GM13977 (cell line): Measurements from ENCODE around the gene ANKRD39.
"Not testable (repeated sequence)": the region's sequence is repeated elsewhere in the genome, so short reads cannot be mapped to it uniquely, and the experiment has no call there.

Experiments
- DNase-seq: peaks from one replicate; pipeline ENCODE4 v3.0.0; 2012; ENCODE audit warnings: low spot score
- in situ Hi-C: fragments of 300-500 bp; cut with MboI; formaldehyde crosslinking; loops from one replicate; pipeline ENCODE4 v1.12.0; 2022; ENCODE audit warnings: low sequenced_read_pairs, low pct_unique_long_range_greater_than_20kb, mixed read lengths, inconsistent platforms; ENCODE audit not compliant: unreplicated experiment
- TF ChIP-seq, protein P1 (sequence below): IDR thresholded peaks from 2 replicates; pipeline ENCODE4 v1.5.1; 2012; ENCODE audit warnings: mild to moderate bottlenecking, control low read depth; ENCODE audit not compliant: insufficient read depth; ENCODE audit errors: extremely low read depth, missing control alignments

The ANKRD39 gene

DNA sequence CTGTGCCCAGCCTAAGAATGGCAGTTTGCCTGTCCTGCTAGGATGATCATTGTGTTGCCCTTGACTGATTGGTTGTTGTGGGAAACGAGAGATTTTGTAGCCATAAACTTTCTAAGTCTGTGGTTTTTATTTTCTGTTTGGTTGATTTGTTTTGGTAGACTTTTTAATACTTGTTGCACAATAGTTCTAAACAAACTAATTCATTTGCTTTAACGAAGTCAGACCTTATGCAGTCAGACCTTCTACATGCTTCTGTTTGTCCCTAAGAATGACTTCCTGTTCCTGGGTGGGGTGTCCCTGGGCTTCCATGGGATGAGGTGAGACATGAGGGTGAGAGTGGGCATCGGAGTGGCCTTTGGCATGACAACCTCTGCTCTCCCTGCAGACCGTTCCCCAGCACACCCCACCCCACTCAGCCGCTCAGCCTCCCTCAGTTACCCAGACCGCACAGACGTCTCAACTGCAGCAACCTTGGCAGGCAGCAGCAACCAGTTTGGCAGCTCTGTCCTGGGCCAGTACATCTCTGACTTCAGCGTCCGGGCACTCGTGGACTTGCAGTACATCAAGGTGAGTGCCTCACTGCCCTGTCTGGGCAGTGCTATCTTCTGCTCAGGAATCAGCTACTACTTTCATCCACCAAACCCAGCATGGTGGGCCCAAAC, 49.5 kb downstream of the ANKRD39 start:
- in situ Hi-C loops, result no loop called here
- no peak for DNase-seq
- TF ChIP-seq, protein P1, sequence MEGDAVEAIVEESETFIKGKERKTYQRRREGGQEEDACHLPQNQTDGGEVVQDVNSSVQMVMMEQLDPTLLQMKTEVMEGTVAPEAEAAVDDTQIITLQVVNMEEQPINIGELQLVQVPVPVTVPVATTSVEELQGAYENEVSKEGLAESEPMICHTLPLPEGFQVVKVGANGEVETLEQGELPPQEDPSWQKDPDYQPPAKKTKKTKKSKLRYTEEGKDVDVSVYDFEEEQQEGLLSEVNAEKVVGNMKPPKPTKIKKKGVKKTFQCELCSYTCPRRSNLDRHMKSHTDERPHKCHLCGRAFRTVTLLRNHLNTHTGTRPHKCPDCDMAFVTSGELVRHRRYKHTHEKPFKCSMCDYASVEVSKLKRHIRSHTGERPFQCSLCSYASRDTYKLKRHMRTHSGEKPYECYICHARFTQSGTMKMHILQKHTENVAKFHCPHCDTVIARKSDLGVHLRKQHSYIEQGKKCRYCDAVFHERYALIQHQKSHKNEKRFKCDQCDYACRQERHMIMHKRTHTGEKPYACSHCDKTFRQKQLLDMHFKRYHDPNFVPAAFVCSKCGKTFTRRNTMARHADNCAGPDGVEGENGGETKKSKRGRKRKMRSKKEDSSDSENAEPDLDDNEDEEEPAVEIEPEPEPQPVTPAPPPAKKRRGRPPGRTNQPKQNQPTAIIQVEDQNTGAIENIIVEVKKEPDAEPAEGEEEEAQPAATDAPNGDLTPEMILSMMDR, result no peak

DNA sequence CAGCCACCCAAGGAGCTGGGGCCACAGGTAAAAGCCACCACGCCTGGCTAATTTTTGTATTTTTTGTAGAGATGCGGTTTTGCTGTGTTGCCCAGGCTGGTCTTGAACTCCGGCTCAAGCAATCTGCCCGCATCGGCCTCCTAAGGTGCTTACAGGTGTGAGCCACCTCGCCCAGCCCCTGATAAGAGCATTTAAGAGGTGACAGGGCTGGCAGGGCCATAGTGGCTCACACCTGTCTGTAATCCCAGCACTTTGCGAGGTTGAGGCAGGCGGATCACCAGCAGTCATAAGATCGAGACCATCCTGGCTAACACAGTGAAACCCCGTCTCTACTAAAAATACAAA, 50.7 kb downstream of the ANKRD39 start:
- TF ChIP-seq, protein P1, result no peak
- DNase-seq, result no peak
- in situ Hi-C loops, result no loop called here

- DNase-seq, result peak; percentile 62
- TF ChIP-seq, protein P1, result no peak
- in situ Hi-C loops, result no loop called here
These were observed 51.2 kb downstream of the ANKRD39 start for GRCh38 chr2:96806468-96807126.

- DNase-seq, in situ Hi-C loops: not testable (repeated sequence)
These were observed 51.9 kb downstream of the ANKRD39 start for GRCh38 chr2:96805946-96806345.

DNA sequence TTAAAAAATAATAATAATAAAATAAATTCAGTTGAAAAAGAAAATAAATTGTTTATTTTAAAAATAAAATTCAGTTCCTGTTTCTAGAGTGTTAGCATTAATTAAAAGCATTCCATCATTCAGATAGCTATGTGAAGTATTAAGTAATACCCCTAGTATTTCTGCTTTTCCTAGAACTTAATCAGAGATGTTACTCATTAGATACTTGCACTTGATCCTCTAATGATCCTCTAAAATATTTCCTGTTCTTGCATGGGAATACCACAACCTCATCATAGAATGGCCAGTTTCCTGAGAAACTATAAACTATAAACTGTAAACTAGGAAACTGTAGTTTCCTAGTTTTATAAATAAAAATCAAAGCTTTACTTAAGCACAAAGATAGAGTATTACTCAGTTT, 52.8 kb downstream of the ANKRD39 start:
- TF ChIP-seq, protein P1, result no peak
- in situ Hi-C loops, result no loop called here
- no peak for DNase-seq

GRCh38 chr2:96802721-96803120, 55.1 kb downstream of the ANKRD39 start:
- no peak for DNase-seq
- TF ChIP-seq, protein P1, result no peak
- in situ Hi-C loops, result no loop called here

DNA sequence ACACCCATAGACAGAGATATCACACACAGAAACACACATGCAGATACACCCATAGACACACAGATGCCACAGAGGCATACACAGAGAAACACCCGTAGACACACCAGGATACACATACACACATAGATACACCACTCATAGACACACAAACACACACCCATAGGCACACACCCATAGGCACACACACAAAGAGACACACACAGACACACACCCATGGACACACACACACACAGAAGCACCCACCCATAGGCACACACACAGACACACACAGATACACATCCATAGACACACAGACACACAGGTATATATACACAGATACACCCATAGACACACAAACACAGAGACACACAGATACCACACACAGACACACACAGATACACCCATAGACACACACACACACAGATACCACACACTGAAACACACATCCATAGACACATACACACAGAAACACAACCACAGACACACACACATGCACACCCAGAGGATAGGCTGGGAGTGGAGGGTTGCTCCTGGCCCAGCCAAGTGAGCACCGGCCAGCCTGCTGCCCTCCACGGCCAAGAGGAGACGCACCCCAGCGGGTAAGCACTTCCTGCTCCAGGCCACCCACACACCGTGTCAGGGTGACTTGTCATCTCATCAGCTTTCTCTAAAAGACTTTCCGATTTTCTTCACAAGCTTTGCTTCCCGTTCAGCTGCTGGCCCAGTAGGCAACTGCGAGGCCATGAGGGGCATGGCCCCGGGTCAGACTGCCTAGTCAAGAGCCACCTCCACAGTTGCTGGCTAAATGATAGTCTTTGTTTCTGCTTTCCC, 55.8 kb downstream of the ANKRD39 start:
- peak; percentile 69 for DNase-seq

More for the DNA sequence above, 55.8 kb downstream of the ANKRD39 start:
- in situ Hi-C loops, result no loop called here
- TF ChIP-seq, protein P1, result no peak
